H9 (cell line): ENCODE measurements around the gene DICER1. TPM values are rescaled to one million over a fixed set of nuclear protein-coding genes. Genes with fewer than 3 reads are reported as not detected.

ENCODE experiments used
- DNase-seq: peaks from one replicate; pipeline ENCODE4 v3.0.0-alpha.2; 2017
- H2AFZ ChIP-seq: one replicate; pipeline ENCODE4 v1.6.1; 2013; ENCODE audit warnings: mild to moderate bottlenecking, low read length, control low read depth, moderate library complexity
- H2AK5ac ChIP-seq: 2 replicates; pipeline ENCODE4 v1.6.1; 2013; ENCODE audit warnings: low read length, control low read depth, mixed read lengths; ENCODE audit not compliant: insufficient read length
- H2BK120ac ChIP-seq: one replicate; pipeline ENCODE4 v1.6.1; 2013; ENCODE audit warnings: low read depth, mild to moderate bottlenecking, low read length, control low read depth, inconsistent platforms; ENCODE audit not compliant: poor library complexity, severe bottlenecking
- H2BK12ac ChIP-seq: 2 replicates; pipeline ENCODE4 v1.6.1; 2013; ENCODE audit warnings: low read length, control low read depth, mixed read lengths, low read depth; ENCODE audit not compliant: insufficient read length
- H2BK15ac ChIP-seq: 2 replicates; pipeline ENCODE4 v1.6.1; 2013; ENCODE audit warnings: low read depth, low read length, control low read depth
- H2BK20ac ChIP-seq: one replicate; pipeline ENCODE4 v1.6.1; 2013; ENCODE audit warnings: low read depth, mild to moderate bottlenecking, low read length, control low read depth, inconsistent platforms; ENCODE audit not compliant: poor library complexity, severe bottlenecking
- H2BK5ac ChIP-seq: 2 replicates; pipeline ENCODE4 v1.6.1; 2013; ENCODE audit warnings: low read length, control low read depth, mixed read lengths; ENCODE audit not compliant: insufficient read length
- H3K14ac ChIP-seq: 2 replicates; pipeline ENCODE4 v1.6.1; 2013; ENCODE audit warnings: low read length, control low read depth; ENCODE audit not compliant: insufficient read depth
- H3K18ac ChIP-seq: 2 replicates; pipeline ENCODE4 v1.6.1; 2013; ENCODE audit warnings: low read depth, mild to moderate bottlenecking, mixed read lengths, low read length, control low read depth; ENCODE audit not compliant: insufficient read length
- H3K23ac ChIP-seq: 2 replicates; pipeline ENCODE4 v1.6.1; 2013; ENCODE audit warnings: low read length, control low read depth, mixed read lengths, low read depth; ENCODE audit not compliant: insufficient read length
- H3K23me2 ChIP-seq: 2 replicates; pipeline ENCODE4 v1.6.1; 2013; ENCODE audit warnings: low read depth, mild to moderate bottlenecking, mixed read lengths, low read length, control low read depth; ENCODE audit not compliant: insufficient read length, poor library complexity, severe bottlenecking
- H3K27ac ChIP-seq: 2 replicates; pipeline ENCODE4 v1.5.1; 2013; ENCODE audit warnings: low read length, control low read depth, mixed read lengths, low read depth; ENCODE audit not compliant: insufficient read length
- H3K27me3 ChIP-seq: 2 replicates; pipeline ENCODE4 v1.6.1; 2013; ENCODE audit warnings: low read length, control low read depth, inconsistent platforms; ENCODE audit not compliant: insufficient read depth
- H3K4ac ChIP-seq: 2 replicates; pipeline ENCODE4 v1.6.1; 2013; ENCODE audit warnings: low read depth, mild to moderate bottlenecking, control low read depth, inconsistent platforms, low read length, moderate library complexity
- H3K4me1 ChIP-seq: 2 replicates; pipeline ENCODE4 v1.6.1; 2013; ENCODE audit warnings: low read length, control low read depth, inconsistent platforms; ENCODE audit not compliant: insufficient read depth
- H3K4me2 ChIP-seq: 2 replicates; pipeline ENCODE4 v1.6.1; 2013; ENCODE audit warnings: low read length, control low read depth, mixed read lengths; ENCODE audit not compliant: insufficient read length, insufficient read depth
- H3K56ac ChIP-seq: 2 replicates; pipeline ENCODE4 v1.6.1; 2013; ENCODE audit warnings: low read depth, mild to moderate bottlenecking, mixed read lengths, low read length, control low read depth; ENCODE audit not compliant: insufficient read length
- H3K79me1 ChIP-seq: 2 replicates; pipeline ENCODE4 v1.6.1; 2013; ENCODE audit warnings: low read depth, mild to moderate bottlenecking, moderate library complexity, low read length, control low read depth, inconsistent platforms; ENCODE audit not compliant: insufficient read depth, poor library complexity, severe bottlenecking
- H3K79me2 ChIP-seq: 2 replicates; pipeline ENCODE4 v1.6.1; 2013; ENCODE audit warnings: low read length, control low read depth, inconsistent platforms; ENCODE audit not compliant: insufficient read depth
- H3K9ac ChIP-seq: 2 replicates; pipeline ENCODE4 v1.6.1; 2013; ENCODE audit warnings: low read length, control low read depth, mixed read lengths; ENCODE audit not compliant: insufficient read length; ENCODE audit errors: extremely low read depth
- H3K9me3 ChIP-seq: one replicate; pipeline ENCODE4 v1.6.1; 2013; ENCODE audit warnings: low read depth, low read length, inconsistent platforms; ENCODE audit not compliant: control insufficient read depth
- H3T11ph ChIP-seq: one replicate; pipeline ENCODE4 v1.6.1; 2013; ENCODE audit warnings: mild to moderate bottlenecking, low read length, control low read depth, inconsistent platforms
- H4K20me1 ChIP-seq: one replicate; pipeline ENCODE4 v1.6.1; 2013; ENCODE audit not compliant: control insufficient read depth, insufficient read length, insufficient read depth
- H4K5ac ChIP-seq: 2 replicates; pipeline ENCODE4 v1.6.1; 2013; ENCODE audit warnings: low read depth, mild to moderate bottlenecking, mixed read lengths, low read length, control low read depth; ENCODE audit not compliant: insufficient read length
- H4K8ac ChIP-seq: replicated peaks from 2 replicates; pipeline ENCODE4 v1.6.1; 2013; ENCODE audit warnings: low read length, control low read depth, mixed read lengths, low read depth; ENCODE audit not compliant: insufficient read length
- H4K91ac ChIP-seq: 2 replicates; pipeline ENCODE4 v1.6.1; 2013; ENCODE audit warnings: low read depth, mild to moderate bottlenecking, moderate library complexity, mixed read lengths, low read length, control low read depth; ENCODE audit not compliant: insufficient read length
- H3K27ac Mint-ChIP-seq, 3 experiments: 2 replicates in 2 of 3; 3 replicates in 1 of 3; pipeline ENCODE4 v1.8.0; 2020 to 2021; ENCODE audit warnings: mixed read lengths in 3 of 3, mild to moderate bottlenecking in 1 of 3, moderate library complexity in 1 of 3
- H3K27me3 Mint-ChIP-seq: 2 replicates; pipeline ENCODE4 v1.8.0; 2021; ENCODE audit warnings: low read depth, mild to moderate bottlenecking, moderate library complexity, mixed read lengths
- H3K36me3 Mint-ChIP-seq, 3 experiments: 2 replicates in 2 of 3; 3 replicates in 1 of 3; pipeline ENCODE4 v1.8.0; 2020 to 2021; ENCODE audit warnings: low read depth in 3 of 3, mixed read lengths in 3 of 3; ENCODE audit not compliant: insufficient read depth in 1 of 3
- H3K4me1 Mint-ChIP-seq, 2 experiments: 2 replicates each; pipeline ENCODE4 v1.8.0; 2020; ENCODE audit warnings: mixed read lengths in 2 of 2
- H3K4me3 Mint-ChIP-seq, 2 experiments: 2 replicates in 1 of 2; 3 replicates in 1 of 2; pipeline ENCODE4 v1.8.0; 2020 to 2021; ENCODE audit warnings: mild to moderate bottlenecking in 2 of 2, mixed read lengths in 2 of 2, moderate library complexity in 1 of 2
- H3K9me3 Mint-ChIP-seq, 2 experiments: 2 replicates in 1 of 2; 3 replicates in 1 of 2; pipeline ENCODE4 v1.8.0; 2020; ENCODE audit warnings: mild to moderate bottlenecking in 2 of 2, mixed read lengths in 2 of 2, moderate library complexity in 1 of 2
- WGBS: extraction: QIAGEN DNeasy Blood & Tissue Kit; methylation state at CpG from one replicate; pipeline ENCODE4 v1.1.7; 2013; ENCODE audit warnings: missing lambda C conversion rate, low lambda C conversion rate, mixed read lengths; ENCODE audit not compliant: insufficient read length; ENCODE audit errors: extremely low coverage; 5-methylcytosine and 5-hydroxymethylcytosine counted together
- total RNA-seq: library from RNA; stranded (reverse); gene quantifications from 2 replicates; pipeline ENCODE4 v1.2.1, GENCODE V29; 2021
- TF ChIP-seq, protein P1 (sequence below): fragments of 200-600 bp; sonication (generic); conservative IDR thresholded peaks from 3 replicates; pipeline ENCODE4 v1.8.0; 2021; ENCODE audit warnings: antibody characterized with exemption, mild to moderate bottlenecking

Gene DICER1
- total RNA-seq, 1 experiment from 2014 or later, result 57.0 TPM

GRCh38 chr14:95133282-95133681, 24.0 kb downstream of the DICER1 start:
- Histone ChIP-seq H3K79me2 (peaks cover 3% of the 10 kb centered on the region; the same call in 1 of the 2 replicates), H3K23me2 (no peaks in the 10 kb centered on the region), H2BK12ac (no peak overlapping the region), H3K4ac (no peak overlapping the region), H4K5ac (no peak overlapping the region), H3K27ac (no peak overlapping the region), H2AK5ac (no peak overlapping the region), H3K14ac (no peak overlapping the region), H3K4me2 (no peak overlapping the region), H3K9me3 (no peaks in the 10 kb centered on the region), H3K4me1 (peaks cover 2% of the 10 kb centered on the region; the same call in 1 of the 2 replicates), H4K20me1 (no peaks in the 10 kb centered on the region), H3K18ac (no peak overlapping the region), H3T11ph (no peak overlapping the region), H2BK5ac (no peak overlapping the region), H4K8ac (no peak overlapping the region), H2BK20ac (no peak overlapping the region), H3K23ac (no peak overlapping the region), H2BK15ac (no peak overlapping the region), H2BK120ac (no peak overlapping the region), H3K56ac (no peak overlapping the region), H3K27me3 (no peaks in the 10 kb centered on the region), H2AFZ (no peak overlapping the region), H4K91ac (no peak overlapping the region), H3K9ac (no peak overlapping the region), H3K79me1 (peaks cover 3% of the 10 kb centered on the region)
- Mint-ChIP-seq H3K9me3 (no peaks in the 10 kb centered on the region), H3K27ac (no peak overlapping the region), H3K27me3 (no peaks in the 10 kb centered on the region), H3K4me3 (no peak overlapping the region), H3K4me1 (peaks cover 22 to 35% of the 10 kb centered on the region in 2 experiments), H3K36me3 (peaks cover 1 to 31% (median 13%) of the 10 kb centered on the region in 3 experiments; a peak in 5 of 7 replicates)
- DNase-seq, result no peak
- no CpG with 5 or more reads among the region's 2 CpGs for WGBS
- TF ChIP-seq, protein P1, sequence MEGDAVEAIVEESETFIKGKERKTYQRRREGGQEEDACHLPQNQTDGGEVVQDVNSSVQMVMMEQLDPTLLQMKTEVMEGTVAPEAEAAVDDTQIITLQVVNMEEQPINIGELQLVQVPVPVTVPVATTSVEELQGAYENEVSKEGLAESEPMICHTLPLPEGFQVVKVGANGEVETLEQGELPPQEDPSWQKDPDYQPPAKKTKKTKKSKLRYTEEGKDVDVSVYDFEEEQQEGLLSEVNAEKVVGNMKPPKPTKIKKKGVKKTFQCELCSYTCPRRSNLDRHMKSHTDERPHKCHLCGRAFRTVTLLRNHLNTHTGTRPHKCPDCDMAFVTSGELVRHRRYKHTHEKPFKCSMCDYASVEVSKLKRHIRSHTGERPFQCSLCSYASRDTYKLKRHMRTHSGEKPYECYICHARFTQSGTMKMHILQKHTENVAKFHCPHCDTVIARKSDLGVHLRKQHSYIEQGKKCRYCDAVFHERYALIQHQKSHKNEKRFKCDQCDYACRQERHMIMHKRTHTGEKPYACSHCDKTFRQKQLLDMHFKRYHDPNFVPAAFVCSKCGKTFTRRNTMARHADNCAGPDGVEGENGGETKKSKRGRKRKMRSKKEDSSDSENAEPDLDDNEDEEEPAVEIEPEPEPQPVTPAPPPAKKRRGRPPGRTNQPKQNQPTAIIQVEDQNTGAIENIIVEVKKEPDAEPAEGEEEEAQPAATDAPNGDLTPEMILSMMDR, result no peak
